HG02678 (cell line): ENCODE measurements around the gene FCN1.

Experiments used
- ATAC-seq: cut with Tn5 transposase; IDR thresholded peaks from one replicate; pipeline ENCODE4 v1.9.1; 2021; ENCODE audit warnings: mild to moderate bottlenecking, moderate library complexity; ENCODE audit not compliant: unreplicated experiment

Gene FCN1

GRCh38 chr9:134951994-134952393 lies 34.3 kb upstream of the FCN1 start:
- ATAC-seq: no peak

DNA sequence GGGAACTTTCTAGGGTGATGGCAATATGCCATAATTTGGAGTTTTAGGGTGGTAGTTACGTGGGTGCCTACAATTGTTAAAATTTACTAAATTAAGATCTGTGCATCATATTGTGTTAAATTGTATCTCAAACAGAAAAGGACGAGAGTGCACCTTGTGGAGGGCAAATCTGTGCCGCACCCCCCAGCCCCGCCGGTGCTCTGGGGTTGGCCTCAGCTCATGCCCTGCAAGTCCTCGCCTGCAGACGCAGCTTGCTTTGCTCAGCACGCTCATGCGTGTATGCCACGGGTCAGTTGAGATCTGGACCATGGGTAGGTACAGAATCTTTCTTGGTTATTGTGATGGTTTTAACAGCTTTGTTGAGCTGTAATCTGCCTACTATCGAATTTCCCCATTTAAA lies 33.7 kb upstream of the FCN1 start:
- ATAC-seq: no peak

GRCh38 chr9:134950386-134951210 lies 32.9 kb upstream of the FCN1 start:
- ATAC-seq: no peak

DNA sequence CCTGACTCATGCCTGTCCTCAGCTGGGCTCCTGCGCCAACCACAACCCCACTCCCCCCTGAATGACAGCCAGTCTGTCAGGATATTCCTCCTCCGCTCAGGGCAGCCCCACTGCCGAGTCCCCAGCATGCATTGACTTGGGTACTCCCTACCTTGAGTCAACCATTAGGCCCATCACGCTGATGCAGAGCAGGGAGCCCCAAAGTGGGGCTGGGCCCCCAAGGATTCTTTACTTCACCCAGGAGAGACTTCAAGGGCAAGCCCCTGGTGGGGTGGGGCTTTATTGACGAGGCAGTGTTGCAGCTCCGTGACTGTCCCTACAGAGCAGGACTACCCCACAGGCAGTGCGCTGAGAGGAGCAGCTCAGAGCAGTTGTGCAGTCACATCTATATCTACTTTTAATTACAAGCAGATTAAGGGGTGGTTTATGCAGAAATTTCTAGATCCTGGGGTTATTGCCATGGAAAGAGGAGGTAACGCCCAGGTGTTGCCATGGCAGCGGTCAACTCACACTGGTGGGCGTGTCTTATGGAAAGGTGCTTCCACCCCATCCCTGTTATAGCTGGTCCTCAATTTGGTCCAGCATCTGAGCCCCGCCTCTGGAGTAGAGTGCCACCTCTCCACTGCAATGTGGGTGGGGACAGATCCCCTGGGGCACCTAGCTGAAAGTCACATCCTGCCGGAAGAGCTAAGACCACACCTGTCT lies 32.1 kb upstream of the FCN1 start:
- no peak for ATAC-seq

DNA sequence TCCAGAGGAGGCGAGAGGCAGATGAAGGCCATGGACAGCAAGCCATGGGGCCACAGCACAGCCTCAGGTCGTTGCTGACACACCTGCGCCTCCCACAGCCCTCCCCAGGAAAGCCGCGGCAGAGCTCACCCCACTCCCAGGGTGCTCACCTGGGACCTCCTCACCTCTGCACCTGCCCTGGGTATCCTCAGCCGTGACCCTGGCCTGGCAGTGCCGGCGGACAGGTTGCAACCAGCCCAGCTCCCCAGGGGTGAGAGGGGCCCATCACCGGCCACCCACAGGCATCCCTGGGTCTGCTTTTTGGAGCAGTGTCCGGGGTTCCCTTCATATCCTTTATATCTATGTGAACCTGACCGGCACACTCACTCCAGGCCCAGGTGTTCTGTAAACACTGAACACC lies 30.4 kb upstream of the FCN1 start:
- no peak for ATAC-seq

DNA sequence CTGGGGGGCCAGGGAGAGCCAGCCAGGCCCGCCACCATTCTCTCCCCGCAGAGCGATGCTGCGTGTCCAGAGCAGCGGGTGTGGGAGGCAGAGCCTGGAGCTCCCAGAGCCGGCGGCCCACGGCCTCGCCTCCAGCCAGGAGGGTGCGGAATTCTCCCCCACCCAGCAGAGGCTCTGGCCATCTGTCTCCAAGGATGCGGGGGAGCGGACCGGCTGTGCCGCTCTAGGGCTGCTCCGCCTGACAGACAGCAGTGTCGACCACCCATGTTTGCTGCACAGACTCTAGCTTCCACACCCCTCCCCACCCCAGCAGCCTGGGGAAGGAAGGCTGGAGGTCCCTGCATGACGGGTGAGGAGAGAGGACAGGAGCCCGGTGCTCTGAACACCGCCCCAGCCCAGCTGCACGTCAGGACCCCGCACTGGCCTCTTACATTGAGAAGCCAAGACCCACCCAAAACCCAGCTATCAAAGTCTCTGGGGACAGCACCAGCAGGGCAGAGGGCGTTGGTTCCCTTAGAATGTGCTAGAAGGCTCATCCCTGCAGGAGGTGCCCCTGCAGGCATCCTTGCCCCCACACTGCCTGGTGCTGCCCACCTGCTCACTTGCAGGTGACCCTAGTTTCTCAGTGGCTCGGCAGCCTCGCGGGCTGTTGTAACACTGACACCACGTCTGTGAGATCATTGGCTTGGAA lies 29.7 kb upstream of the FCN1 start:
- ATAC-seq: no peak

DNA sequence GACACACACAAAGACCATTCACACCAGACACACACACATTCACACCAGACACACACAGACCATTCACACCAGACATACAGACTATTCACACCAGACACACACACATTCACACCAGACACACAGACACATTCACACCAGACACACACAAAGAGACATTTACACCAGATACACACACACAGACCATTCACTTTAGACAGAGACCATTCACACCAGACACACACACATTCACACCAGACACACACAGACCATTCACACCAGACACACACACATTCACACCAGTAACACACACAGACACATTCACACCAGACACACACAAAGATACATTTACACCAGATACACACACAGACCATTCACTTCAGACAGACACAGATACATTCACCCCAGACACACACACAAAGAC lies 29.0 kb upstream of the FCN1 start:
- no peak for ATAC-seq

- no peak for ATAC-seq
Measured at GRCh38 chr9:134945509-134946275, 28.0 kb upstream of the FCN1 start.

- ATAC-seq: no peak
Measured at GRCh38 chr9:134944916-134945315, 27.2 kb upstream of the FCN1 start.

- ATAC-seq: no peak
Measured at GRCh38 chr9:134944351-134944802, 26.7 kb upstream of the FCN1 start.

GRCh38 chr9:134943836-134944235 lies 26.1 kb upstream of the FCN1 start:
- no peak for ATAC-seq

- no peak for ATAC-seq
Measured at GRCh38 chr9:134943411-134943810, 25.7 kb upstream of the FCN1 start.

GRCh38 chr9:134942788-134943184 lies 25.1 kb upstream of the FCN1 start:
- ATAC-seq: no peak

- no peak for ATAC-seq
Measured at GRCh38 chr9:134942011-134942787, 24.5 kb upstream of the FCN1 start.

GRCh38 chr9:134940236-134941208 lies 22.8 kb upstream of the FCN1 start:
- no peak for ATAC-seq

- no peak for ATAC-seq
Measured at GRCh38 chr9:134939836-134940235, 22.1 kb upstream of the FCN1 start.

GRCh38 chr9:134939080-134939733 lies 21.5 kb upstream of the FCN1 start:
- ATAC-seq: no peak

- no peak for ATAC-seq
Measured at GRCh38 chr9:134938346-134939079, 20.8 kb upstream of the FCN1 start.
